HG03025 (cell line): ENCODE results near the gene COX7C.
"Not testable (repeated sequence)": the region's sequence is repeated elsewhere in the genome, so short reads cannot be mapped to it uniquely, and the experiment has no call there.

Experiments used
- ATAC-seq: cut with Tn5 transposase; IDR thresholded peaks from one replicate; pipeline ENCODE4 v1.9.1; 2021; ENCODE audit warnings: mild to moderate bottlenecking, moderate library complexity; ENCODE audit not compliant: unreplicated experiment, low FRiP score

Gene COX7C, protein sequence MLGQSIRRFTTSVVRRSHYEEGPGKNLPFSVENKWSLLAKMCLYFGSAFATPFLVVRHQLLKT

DNA sequence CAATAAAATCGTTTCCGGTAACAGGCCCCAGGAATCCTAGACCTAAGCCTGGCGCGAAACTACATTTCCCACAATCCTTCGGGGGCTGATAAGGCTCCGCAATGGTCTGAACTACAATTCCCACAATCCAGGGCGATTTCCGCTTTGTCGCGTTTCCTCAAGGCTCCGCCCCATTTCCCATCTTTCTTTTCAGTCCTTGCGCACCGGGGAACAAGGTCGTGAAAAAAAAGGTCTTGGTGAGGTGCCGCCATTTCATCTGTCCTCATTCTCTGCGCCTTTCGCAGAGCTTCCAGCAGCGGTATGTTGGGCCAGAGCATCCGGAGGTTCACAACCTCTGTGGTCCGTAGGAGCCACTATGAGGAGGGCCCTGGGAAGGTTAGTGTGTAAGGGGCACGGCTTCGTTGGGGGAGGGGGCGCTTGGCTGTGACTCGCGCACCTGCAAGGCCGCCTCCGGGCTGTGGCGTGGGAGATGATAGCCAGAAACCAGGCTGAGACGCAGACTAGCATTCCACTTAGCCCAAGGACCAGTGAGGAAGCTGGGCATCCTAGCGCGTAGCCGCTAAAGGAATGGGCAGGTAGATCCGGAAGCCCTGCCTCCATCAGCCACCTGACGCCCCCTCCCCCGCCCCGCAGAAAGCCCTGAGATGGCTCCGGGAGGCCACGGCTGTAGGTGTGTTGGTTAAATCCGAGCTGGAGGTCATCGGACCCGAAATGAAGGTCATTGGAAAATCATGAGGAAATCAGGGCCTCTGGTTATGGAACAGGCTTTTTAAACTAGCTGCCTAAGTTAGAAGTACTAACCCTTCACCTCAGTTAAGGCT lies at the start of gene COX7C:
COX7C (plus strand) TSS at position 186 of the 821 bp plus-strand sequence; CDS start at position 301, 115 bp downstream.
- ATAC-seq: peak; percentile 99

DNA sequence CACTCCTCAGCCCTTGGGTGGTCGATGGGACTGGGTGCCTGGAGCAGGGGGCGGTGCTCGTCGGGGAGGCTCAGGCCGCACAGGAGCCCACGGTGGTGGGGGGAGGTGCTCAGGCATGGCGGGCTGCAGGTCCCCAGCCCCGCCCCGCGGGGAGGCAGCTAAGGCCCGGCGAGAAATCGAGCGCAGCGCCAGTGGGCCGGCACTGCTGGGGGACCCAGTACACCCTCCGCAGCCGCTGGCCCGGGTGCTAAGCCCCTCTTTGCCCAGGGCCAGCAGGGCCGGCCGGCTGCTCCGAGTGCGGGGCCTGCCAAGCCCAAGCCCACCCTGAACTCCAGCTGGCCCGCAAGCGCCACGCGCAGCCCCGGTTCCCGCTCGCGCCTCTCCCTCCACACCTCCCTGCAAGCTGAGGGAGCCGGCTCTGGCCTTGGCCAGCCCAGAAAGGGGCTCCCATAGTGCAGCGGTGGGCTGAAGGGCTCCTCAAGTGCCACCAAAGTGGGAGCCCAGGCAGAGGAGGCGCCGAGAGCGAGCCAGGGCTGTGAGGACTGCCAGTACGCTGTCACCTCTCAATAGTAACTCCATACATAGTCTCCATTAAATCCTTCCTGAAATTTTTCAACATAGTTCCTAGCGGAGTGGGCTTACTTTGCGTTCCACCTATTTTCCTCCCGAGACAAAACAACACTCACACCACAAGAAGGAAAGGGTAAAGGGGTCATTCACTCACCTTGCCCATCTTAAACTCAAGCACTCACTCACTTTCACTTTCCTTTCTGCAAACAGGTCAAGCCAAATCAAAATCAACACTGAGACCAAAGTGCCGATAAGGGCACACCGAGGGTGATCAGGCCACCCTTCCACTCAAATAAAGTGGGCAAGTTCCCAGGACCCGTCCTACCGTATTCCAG lies 48.0 kb upstream of the COX7C start:
- not testable (repeated sequence) for ATAC-seq

DNA sequence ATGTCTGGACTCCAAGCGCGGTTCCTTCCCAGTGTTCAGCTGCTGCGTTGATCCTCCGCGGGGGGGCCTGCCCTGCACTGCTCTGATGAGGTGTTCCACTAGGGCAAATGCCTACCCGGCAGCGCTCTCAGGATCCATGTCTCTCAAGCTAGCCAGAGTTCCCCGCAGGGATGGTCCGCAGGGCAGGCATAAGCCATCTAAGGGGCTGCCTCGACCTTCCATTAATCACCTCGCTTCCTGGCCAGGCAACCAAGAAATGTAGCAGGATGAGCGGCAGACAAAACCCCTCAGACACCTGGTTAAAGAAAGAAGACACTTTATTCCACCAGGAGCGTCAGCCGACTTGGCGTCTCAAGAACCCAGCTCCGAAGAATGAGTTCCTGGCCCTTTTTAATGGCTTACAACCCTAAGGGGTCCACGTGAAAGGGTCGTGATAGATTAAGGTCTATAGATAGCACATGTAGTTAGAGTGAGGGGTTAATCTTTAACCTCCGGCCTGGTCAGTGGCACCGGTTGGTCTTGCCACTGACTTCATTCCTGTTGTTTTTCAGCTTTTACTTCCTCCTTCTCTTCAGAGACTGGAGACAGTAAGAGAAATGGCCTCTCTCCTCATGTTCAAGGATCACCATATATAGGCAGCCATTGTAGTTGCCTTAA lies 47.2 kb upstream of the COX7C start:
- ATAC-seq: no peak

DNA sequence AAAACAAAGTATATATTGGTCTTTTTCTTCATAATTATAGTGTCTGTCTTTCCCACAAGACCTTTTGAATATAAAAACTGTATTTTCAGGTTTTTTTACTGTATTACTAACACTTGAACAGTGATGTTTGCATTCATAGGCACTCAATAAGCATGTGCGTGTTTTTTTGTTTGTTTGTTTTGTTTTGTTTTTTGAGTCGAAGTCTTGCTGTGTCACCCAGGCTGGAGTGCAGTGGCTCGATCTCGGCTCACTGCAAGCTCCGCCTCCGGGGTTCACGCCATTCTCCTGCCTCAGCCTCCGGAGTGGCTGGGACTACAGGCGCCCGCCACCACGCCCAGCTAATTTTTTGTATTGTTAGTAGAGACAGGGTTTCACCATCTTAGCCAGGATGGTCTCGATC lies 46.6 kb upstream of the COX7C start:
- not testable (repeated sequence) for ATAC-seq

DNA sequence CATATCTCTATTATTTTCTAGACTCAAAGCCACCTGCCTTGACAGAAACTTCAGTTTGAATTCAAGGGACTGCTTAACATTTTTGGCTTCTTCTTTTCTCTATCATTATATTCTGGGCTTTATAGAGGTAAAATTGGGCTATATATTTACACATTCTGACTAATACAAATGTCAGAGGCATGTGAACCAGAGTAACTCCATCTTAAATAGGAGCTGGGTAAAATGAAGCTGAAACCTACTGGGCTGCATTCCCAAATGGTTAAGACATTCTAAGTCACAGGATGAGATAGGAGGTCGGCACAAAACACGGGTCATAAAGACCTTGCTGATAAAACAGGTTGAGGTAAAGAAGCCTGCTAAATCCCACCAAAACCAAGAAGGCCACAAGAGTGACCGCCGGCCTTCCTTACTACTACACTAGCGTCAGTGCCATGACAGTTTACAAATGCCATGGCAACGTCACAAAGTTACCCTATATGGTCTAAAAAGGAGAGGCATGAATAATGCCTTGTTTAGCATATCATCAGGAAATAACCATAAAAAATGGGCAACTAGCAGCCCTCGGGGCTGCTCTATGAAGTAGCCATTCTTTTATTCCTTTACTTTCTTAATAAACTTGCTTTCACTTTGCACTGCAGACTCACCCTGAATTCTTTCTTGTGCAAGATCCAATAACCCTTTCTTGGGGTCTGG lies 44.8 kb upstream of the COX7C start:
- no peak for ATAC-seq

DNA sequence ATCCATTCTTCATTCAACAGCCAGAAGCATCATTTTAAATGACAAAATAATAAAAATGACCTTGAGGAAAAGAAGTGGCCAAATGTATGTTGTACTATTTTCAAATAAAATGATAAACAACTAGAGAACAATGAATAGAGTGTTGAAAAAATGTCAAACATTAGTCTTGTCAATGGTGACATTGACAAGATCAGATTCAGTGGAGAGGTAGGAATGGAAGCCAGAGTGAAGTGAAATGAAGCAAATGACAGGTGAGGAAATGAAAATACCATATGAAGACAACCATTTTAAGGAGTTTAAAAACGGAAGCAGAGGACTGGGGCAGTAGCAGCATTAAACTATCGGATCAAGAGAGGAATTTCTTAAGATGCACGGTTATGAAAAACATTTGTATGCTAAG lies 38.2 kb upstream of the COX7C start:
- ATAC-seq: no peak

DNA sequence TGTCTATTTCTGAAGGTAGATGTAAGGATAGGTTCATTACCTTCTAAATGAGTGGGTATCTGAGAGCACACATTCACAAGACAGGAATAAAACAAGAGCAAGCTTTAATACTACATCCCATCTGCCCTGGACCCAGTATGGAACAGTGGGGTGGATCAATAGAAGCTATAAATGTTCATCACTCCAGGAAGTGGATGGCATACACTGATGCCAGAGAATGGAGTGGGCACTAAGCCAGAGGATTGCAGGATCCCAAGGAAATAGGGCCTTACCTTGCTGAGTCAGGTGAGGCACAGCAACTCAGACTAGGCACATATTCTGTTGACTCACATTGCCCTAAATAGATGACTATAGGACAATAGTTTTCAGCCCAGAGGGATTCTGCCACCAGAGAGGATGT lies 21.3 kb upstream of the COX7C start:
- ATAC-seq: no peak

DNA sequence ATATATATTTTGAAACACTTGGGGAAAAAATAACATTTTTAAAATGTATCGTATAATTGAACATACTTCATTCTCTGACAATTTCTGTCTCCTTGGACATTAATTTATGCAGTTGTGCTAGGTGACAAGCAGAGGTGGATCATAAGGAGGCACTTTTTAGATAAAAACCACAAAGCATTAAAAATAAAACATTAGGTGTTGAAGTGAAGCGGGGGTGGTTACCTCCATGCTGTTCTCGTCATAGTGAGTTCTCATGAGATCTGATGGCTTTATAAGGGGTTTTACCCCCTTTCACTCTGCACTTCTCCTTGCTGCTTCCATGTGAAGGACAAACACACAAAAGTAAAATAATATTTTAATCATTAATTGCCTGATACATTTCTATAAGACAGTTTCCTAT lies 11.9 kb upstream of the COX7C start:
- no peak for ATAC-seq

DNA sequence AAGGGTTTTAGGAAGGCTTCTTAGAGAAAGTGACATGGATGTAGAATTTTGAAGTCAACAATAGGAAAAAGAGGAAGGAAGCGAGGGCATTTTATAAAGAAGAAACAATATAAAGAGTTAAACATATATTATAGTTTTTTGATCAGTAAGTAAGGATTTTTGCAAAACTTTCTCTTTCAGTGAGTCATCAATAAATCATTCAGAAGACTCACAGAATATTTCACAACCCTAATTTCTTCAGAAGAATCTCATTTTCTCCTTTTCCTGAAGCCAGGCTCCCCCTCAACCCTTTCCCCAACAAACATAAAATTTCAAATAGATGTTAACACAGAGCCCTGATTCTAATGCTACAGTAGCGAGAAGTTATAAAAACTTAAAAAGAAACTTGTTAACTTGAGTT lies 4.3 kb upstream of the COX7C start:
- no peak for ATAC-seq

DNA sequence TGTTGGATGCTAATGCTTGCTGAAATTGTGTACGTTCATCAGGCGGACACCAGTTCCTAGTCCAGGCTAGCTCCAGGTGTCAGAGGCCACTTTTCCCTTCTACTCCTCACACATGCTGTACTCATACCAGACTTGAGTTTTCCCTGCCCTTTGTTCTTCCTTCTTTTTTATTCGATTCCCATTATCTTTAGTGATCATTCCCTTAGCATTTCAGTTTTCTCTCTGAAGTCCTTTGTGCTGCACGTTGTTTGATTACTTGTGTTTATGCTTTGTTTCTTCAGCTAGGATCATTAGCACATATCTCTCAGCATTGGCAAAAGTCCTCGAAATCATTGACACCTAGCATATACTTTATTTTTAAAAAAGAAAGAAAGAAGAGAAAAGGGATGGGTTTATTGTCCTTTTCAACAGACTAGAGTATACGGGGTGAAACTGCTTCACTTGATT lies 409 bp upstream of the COX7C start:
- no peak for ATAC-seq

DNA sequence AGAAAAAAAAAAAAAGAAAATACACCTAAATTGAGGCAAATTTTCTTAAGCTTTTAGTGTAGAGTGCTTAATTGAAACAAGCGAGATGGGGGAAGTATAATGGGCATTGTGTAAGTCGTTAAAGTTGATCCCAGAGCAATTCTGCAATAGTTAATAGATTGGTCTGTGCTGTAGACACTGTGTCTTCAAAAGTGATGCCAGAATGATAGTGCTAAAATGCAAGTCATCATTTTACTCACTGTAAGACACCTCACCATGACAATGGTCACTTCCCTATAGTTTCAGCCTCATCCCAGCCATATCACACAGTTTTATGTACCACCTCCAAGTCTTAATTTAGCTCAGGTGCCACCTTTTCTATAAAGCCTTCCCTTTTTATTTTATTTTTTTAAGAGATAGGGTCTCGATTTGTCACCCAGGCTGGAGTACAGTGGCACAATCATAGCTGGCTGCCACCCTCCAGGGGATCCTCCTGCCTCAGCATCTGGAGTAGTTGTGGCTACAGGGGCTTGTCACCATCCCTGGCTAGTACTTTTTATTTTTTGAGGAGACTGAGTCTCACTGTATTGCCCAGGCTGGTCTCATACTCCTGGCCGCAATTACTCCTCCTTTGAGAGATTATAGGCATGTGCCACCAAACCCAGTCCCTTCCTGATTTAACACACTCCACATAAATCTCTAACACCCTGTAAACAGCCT lies 6.2 kb downstream of the COX7C start:
- ATAC-seq: no peak

DNA sequence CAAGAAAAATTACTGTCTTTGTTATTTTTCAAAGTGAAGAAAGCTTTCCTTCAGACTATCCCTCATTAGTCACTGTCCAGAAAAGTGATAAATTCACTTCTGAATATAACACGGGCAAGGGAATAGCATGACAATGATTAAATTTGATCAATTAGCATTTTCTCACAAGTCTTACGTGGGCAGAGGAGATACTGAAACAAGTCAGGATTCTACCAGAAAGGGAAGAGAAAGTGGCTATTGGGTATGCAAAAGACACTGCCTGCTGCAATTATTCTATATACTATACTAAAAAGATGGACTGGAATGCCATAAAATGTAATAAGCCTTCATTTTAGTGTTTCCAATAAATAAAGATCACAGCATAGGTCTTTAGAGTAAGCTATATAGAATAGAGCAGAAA lies 7.4 kb downstream of the COX7C start:
- peak; percentile 50 for ATAC-seq

DNA sequence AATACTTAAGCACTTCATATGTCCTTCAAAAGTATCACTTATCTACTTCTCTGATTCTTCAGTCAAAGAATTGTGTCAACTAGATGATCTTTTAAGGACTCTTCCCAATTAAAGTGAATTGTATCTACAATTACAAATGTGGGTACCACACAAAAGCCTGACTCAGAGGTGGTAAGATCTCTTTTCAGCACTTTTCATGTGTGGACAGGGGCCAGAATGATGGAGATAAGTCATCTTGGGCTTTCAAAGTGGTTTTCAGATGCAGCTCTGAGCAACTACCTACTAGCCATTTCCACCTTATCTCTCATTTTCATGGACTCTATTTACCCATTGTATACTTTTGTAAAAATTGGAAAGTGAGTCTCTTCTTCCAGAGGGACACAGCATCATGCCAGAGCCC lies 8.4 kb downstream of the COX7C start:
- ATAC-seq: no peak

DNA sequence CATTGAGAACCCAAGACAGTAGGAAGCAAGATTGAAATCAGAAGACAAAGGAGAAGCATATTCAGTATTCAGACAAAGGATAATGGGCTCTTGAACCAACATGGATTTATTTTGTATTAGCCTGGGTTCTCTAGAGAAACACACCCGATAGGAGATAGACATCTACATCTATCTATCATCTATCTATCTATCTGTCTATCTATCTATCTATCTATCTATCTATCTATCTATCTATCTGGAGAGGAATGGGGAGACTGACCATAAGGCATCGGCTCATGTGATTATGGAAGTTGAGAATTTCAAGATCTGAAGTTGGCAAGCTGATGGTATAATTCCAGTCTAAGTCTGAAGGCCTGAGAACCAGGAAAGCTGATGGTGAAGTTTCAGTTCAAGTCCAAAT lies 13.4 kb downstream of the COX7C start:
- ATAC-seq: no peak

DNA sequence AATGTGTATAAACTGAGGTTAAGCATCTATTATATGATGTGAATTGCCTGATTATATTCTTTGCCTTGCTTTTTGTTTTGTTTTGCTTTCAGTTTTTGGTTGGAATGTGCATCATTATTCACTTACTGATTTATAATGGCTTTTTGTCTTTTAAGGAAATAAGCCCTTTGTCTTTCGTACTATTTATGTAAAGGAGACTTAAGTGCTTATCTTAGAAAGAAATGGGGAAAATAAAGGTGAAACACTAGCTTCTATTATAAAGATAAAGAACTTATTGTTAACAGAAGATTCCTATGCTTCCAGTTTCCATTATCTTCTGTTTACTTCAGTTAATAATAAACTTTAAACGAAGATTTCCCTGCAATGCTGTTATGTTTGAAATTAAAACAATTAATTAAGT lies 23.3 kb downstream of the COX7C start:
- ATAC-seq: no peak

DNA sequence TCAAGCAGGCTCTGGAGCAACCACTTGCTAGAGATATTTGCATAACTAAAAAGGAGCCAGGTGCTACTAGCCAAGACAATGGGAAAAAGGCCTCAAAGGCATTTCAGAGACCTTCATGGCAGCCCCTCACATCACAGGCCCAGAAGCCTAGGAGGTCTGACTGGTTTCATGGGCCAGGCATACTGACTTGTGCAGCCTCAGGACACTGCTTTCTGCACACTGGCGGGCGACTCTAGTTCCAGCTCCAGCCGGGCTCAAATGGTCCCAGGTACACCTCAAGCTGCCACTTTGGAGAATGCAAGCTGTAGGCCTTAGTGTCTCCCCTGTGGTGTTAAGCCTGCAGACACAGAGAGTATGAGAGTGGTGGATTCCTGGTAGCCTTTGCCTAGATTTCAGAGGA lies 27.1 kb downstream of the COX7C start:
- no peak for ATAC-seq

DNA sequence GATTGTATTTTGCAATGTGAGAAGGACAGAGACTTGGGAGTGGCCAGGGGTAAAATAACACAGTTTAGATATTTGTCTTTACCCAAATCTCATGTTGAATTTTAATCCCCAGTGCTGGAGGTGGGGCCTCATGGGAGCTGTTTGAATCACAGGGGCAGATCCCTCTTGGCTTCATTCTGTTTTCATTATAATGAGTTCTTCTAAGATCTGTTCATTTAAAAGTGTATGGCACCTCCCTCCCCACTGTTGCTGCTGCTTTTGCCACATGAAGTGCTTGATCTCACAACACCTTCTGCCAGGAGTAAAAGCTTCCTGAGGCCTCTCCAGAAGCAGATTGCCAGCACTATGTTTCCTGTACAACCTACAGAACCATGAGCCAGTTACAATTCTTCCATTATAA lies 28.1 kb downstream of the COX7C start:
- no peak for ATAC-seq

DNA sequence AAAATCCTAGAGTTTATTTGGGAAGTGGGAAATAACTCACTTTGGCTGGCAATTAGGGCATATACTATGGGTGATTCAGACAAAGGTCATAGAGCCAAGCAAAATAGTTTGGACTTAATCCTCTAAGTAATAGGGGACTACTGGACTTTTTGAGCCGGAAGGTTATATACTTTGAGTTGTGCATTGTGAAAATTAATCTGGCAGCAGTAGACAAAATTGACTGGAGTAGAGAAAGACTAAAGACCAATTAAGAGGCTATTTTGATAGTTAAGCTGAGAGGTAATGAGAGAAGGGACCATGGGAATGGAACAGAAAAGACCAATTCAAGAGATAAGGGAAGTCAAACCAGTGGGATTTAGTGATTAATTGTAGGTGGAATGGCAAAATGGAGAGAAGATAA lies 28.9 kb downstream of the COX7C start:
- ATAC-seq: no peak

DNA sequence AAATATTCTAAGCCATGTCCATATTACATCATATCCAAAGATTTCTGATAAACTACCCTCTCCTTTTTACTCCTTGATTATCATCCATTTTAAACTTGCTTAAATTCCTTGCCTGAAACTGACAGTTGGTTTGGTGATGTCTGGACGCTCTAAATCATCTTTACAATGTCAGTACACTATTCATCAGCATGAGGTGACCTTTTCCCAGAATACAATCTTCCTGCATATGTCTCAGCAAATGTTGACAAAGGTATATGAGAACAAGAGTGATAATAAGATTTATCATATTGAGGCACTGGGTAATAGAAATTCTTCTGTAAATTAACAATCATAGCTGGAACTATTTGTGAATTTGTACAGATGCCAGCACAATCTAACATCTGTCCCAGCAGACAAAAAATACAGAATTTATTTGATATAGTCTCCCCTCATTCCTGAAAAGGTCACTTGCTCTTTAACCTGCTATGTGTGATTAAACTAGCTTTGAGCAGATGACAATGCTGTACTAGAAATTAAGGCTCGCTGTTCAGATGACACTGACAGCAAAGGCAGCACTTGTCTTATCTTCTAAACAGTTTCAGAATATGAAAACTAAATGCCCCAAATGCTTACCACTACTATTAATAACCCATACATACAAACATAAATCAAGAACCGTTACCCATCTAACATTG lies 32.2 kb downstream of the COX7C start:
- no peak for ATAC-seq
